Gastroesophageal sphincter (tissue), 3 donors: ENCODE measurements around the gene IGF2.

Experiments used
- CTCF ChIP-seq, 4 experiments: fragments of 200-600 bp in 2 of 4; fragments of 450-650 bp in 2 of 4; sonication (generic) in 1 of 4; IDR thresholded peaks; one replicate each; pipeline ENCODE4 v1.5.1; 2017 to 2019; ENCODE audit warnings: antibody characterized with exemption in 4 of 4, mild to moderate bottlenecking in 2 of 4, moderate library complexity in 2 of 4
- POLR2A ChIP-seq, 2 donors: fragments of 450-650 bp; IDR thresholded peaks; one replicate each; pipeline ENCODE4 v1.6.1; 2017; ENCODE audit warnings: antibody characterized with exemption in 2 of 2, mild to moderate bottlenecking in 2 of 2, moderate library complexity in 1 of 2

- peak in 1 of 4 experiments; percentile 41 for TF ChIP-seq CTCF (IDR thresholded peaks at IDR 0.05)
- no peak for TF ChIP-seq POLR2A (IDR thresholded peaks at IDR 0.05)
Measured at GRCh38 chr11:2186669-2187279, 47.6 kb upstream of the IGF2 start.
